ENCODE data around the gene CCDC141.

DNA sequence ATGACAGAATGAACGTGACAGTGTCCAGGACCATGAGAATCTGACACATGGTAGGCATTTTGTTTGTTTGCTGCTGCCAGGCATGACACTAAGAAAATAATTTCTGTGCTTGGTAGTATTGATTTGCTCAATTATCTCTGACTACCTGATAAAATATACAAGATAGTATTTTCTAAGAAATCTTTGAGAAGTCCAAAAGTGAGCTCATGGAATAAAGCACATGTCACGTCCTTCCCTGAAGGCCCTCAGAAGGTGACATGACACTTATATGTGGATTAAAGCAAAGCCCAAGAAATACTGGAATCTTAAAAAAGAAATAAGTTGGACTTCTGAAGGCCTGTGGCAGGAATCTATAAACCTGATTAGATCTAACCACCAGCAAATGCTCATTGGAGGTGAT is 238.9 kb downstream of the CCDC141 start:
- TF ChIP-seq, protein P1, sequence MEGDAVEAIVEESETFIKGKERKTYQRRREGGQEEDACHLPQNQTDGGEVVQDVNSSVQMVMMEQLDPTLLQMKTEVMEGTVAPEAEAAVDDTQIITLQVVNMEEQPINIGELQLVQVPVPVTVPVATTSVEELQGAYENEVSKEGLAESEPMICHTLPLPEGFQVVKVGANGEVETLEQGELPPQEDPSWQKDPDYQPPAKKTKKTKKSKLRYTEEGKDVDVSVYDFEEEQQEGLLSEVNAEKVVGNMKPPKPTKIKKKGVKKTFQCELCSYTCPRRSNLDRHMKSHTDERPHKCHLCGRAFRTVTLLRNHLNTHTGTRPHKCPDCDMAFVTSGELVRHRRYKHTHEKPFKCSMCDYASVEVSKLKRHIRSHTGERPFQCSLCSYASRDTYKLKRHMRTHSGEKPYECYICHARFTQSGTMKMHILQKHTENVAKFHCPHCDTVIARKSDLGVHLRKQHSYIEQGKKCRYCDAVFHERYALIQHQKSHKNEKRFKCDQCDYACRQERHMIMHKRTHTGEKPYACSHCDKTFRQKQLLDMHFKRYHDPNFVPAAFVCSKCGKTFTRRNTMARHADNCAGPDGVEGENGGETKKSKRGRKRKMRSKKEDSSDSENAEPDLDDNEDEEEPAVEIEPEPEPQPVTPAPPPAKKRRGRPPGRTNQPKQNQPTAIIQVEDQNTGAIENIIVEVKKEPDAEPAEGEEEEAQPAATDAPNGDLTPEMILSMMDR (IDR thresholded peaks at IDR 0.05): no peak
- no peak for TF ChIP-seq POLR2A (IDR thresholded peaks at IDR 0.05)
